Skeletal muscle cell (primary cell): ENCODE measurements around the gene SPRED1.
"Not testable (repeated sequence)": the region's sequence is repeated elsewhere in the genome, so short reads cannot be mapped to it uniquely, and the experiment has no call there.

Experiments used
- DNase-seq: peaks from one replicate; pipeline ENCODE4 v3.0.0-alpha.2; 2010; ENCODE audit warnings: low read depth
- H3K4me3 ChIP-seq: 2 replicates; pipeline ENCODE4 v1.5.1; 2011; ENCODE audit warnings: low read depth, mild to moderate bottlenecking, control low read depth, low read length, moderate library complexity

The SPRED1 gene

GRCh38 chr15:38272431-38272830 is 19.8 kb downstream of the SPRED1 start:
- not testable (repeated sequence) for H3K4me3 ChIP-seq, DNase-seq

- no peak overlapping the region for H3K4me3 ChIP-seq
- no peak for DNase-seq
Observed at GRCh38 chr15:38274135-38274534, 21.5 kb downstream of the SPRED1 start.

GRCh38 chr15:38275959-38276358 is 23.3 kb downstream of the SPRED1 start:
- H3K4me3 ChIP-seq, result no peak overlapping the region

GRCh38 chr15:38277281-38277680 is 24.6 kb downstream of the SPRED1 start:
- H3K4me3 ChIP-seq, DNase-seq: not testable (repeated sequence)

More at GRCh38 chr15:38275959-38276358, 23.3 kb downstream of the SPRED1 start:
- DNase-seq, result no peak

GRCh38 chr15:38281031-38281430 is 28.4 kb downstream of the SPRED1 start:
- H3K4me3 ChIP-seq, result no peak overlapping the region
- no peak for DNase-seq

- no peak overlapping the region for H3K4me3 ChIP-seq
- DNase-seq, result no peak
Observed at GRCh38 chr15:38283010-38283409, 30.4 kb downstream of the SPRED1 start.

GRCh38 chr15:38285456-38285855 is 32.8 kb downstream of the SPRED1 start:
- no peak overlapping the region for H3K4me3 ChIP-seq
- no peak for DNase-seq

- no peak overlapping the region for H3K4me3 ChIP-seq
- DNase-seq, result no peak
Observed at GRCh38 chr15:38294126-38294525, 41.5 kb downstream of the SPRED1 start.

- no peak overlapping the region for H3K4me3 ChIP-seq
- DNase-seq, result peak; percentile 17
Observed at GRCh38 chr15:38297623-38298388, 45.2 kb downstream of the SPRED1 start.

GRCh38 chr15:38299216-38299615 is 46.6 kb downstream of the SPRED1 start:
- peak; percentile 28 for DNase-seq
- no peak overlapping the region for H3K4me3 ChIP-seq

- no peak overlapping the region for H3K4me3 ChIP-seq
- DNase-seq, result peak; percentile 29
Observed at GRCh38 chr15:38300395-38300794, 47.8 kb downstream of the SPRED1 start.

- no peak overlapping the region for H3K4me3 ChIP-seq
- no peak for DNase-seq
Observed at GRCh38 chr15:38304481-38304880, 51.8 kb downstream of the SPRED1 start.

GRCh38 chr15:38307251-38307650 is 54.6 kb downstream of the SPRED1 start:
- H3K4me3 ChIP-seq, result no peak overlapping the region
- no peak for DNase-seq

- DNase-seq, result no peak
- no peak overlapping the region for H3K4me3 ChIP-seq
Observed at GRCh38 chr15:38307861-38308641, 55.4 kb downstream of the SPRED1 start.

GRCh38 chr15:38308797-38309196 is 56.2 kb downstream of the SPRED1 start:
- H3K4me3 ChIP-seq, result no peak overlapping the region
- no peak for DNase-seq

GRCh38 chr15:38312190-38312589 is 59.6 kb downstream of the SPRED1 start:
- DNase-seq, result no peak
- H3K4me3 ChIP-seq, result no peak overlapping the region

- DNase-seq, result no peak
- H3K4me3 ChIP-seq, result no peak overlapping the region
Observed at GRCh38 chr15:38316311-38316710, 63.7 kb downstream of the SPRED1 start.

GRCh38 chr15:38320181-38320580 is 67.5 kb downstream of the SPRED1 start:
- no peak overlapping the region for H3K4me3 ChIP-seq
- DNase-seq, result peak; percentile 43

- no peak for DNase-seq
- H3K4me3 ChIP-seq, result no peak overlapping the region
Observed at GRCh38 chr15:38320866-38321265, 68.2 kb downstream of the SPRED1 start.

GRCh38 chr15:38323895-38324294 is 71.3 kb downstream of the SPRED1 start:
- no peak for DNase-seq
- H3K4me3 ChIP-seq, result no peak overlapping the region
